Liver (tissue), 9 donors: ENCODE measurements around the gene SYNDIG1. TPM values are rescaled to one million over a fixed set of nuclear protein-coding genes. Genes with fewer than 3 reads are reported as not detected.

Experiments used
- DNase-seq: peaks from one replicate; pipeline ENCODE4 v3.0.0-alpha.2; 2017; ENCODE audit warnings: low spot score
- H3K27ac ChIP-seq, 2 donors: one replicate each; pipeline ENCODE4 v1.7.0; 2013; ENCODE audit warnings: inconsistent platforms in 2 of 2, low read length in 2 of 2, control low read depth in 1 of 2, low read depth in 1 of 2, mild to moderate bottlenecking in 1 of 2
- H3K27me3 ChIP-seq, 4 donors: one replicate each; pipeline versions ENCODE4 v1.6.1 to v1.7.0; 2013; ENCODE audit warnings: low read length in 3 of 4, inconsistent platforms in 1 of 4, mild to moderate bottlenecking in 1 of 4, moderate library complexity in 1 of 4; ENCODE audit not compliant: control insufficient read depth in 4 of 4, insufficient read depth in 4 of 4
- H3K36me3 ChIP-seq, 4 donors: one replicate each; pipeline versions ENCODE4 v1.6.1 to v1.7.0; 2013; ENCODE audit warnings: low read length in 3 of 4, mild to moderate bottlenecking in 3 of 4, low read depth in 1 of 4, moderate library complexity in 1 of 4; ENCODE audit not compliant: control insufficient read depth in 4 of 4, insufficient read depth in 3 of 4
- H3K4me1 ChIP-seq, 4 donors: one replicate each; pipeline versions ENCODE4 v1.6.1 to v1.7.0; 2013; ENCODE audit warnings: low read length in 3 of 4, mild to moderate bottlenecking in 3 of 4, moderate library complexity in 1 of 4; ENCODE audit not compliant: control insufficient read depth in 4 of 4, insufficient read depth in 4 of 4
- H3K4me3 ChIP-seq, 3 donors: one replicate each; pipeline versions ENCODE4 v1.6.1 to v1.7.0; 2013; ENCODE audit warnings: low read length in 3 of 3, control low read depth in 1 of 3, low read depth in 1 of 3, mild to moderate bottlenecking in 1 of 3
- H3K9ac ChIP-seq, 2 donors: one replicate each; pipeline ENCODE4 v1.7.0; 2013; ENCODE audit warnings: low read length in 2 of 2, mild to moderate bottlenecking in 2 of 2, moderate library complexity in 2 of 2, control low read depth in 1 of 2, low read depth in 1 of 2
- H3K9me3 ChIP-seq, 4 donors: one replicate each; pipeline versions ENCODE4 v1.6.1 to v1.7.0; 2013; ENCODE audit warnings: low read length in 3 of 4; ENCODE audit not compliant: control insufficient read depth in 4 of 4
- EGR1 ChIP-seq, 2 donors: IDR thresholded peaks; 2 replicates each; pipeline ENCODE4 v1.6.1; 2016 to 2018; ENCODE audit warnings: antibody characterized with exemption in 2 of 2, low read depth in 2 of 2
- FOXA1 ChIP-seq: IDR thresholded peaks from 2 replicates; pipeline ENCODE4 v1.6.1; 2016; ENCODE audit warnings: antibody characterized with exemption
- FOXA2 ChIP-seq: IDR thresholded peaks from 2 replicates; pipeline ENCODE4 v1.6.1; 2016; ENCODE audit warnings: antibody characterized with exemption
- GABPA ChIP-seq, 2 donors: IDR thresholded peaks in 1 of 2; conservative IDR thresholded peaks in 1 of 2; 2 replicates each; pipeline ENCODE4 v1.6.1; 2016; ENCODE audit warnings: antibody characterized with exemption in 2 of 2, mild to moderate bottlenecking in 1 of 2, moderate library complexity in 1 of 2
- HNF4A ChIP-seq, 2 donors: conservative IDR thresholded peaks; 2 replicates each; pipeline ENCODE4 v1.6.1; 2016; ENCODE audit warnings: antibody characterized with exemption in 2 of 2, mild to moderate bottlenecking in 2 of 2
- HNF4G ChIP-seq: IDR thresholded peaks from 2 replicates; pipeline ENCODE4 v1.6.1; 2016; ENCODE audit warnings: antibody characterized with exemption
- JUND ChIP-seq, 2 donors: IDR thresholded peaks; 2 replicates each; pipeline ENCODE4 v1.6.1; 2016; ENCODE audit warnings: antibody characterized with exemption in 2 of 2
- NR2F2 ChIP-seq: IDR thresholded peaks from 2 replicates; pipeline ENCODE4 v1.6.1; 2016; ENCODE audit warnings: antibody characterized with exemption
- RAD21 ChIP-seq, 2 donors: IDR thresholded peaks; 2 replicates each; pipeline ENCODE4 v1.6.1; 2016; ENCODE audit warnings: antibody characterized with exemption in 2 of 2, mild to moderate bottlenecking in 2 of 2
- RXRA ChIP-seq, 2 donors: IDR thresholded peaks; 2 replicates each; pipeline ENCODE4 v1.6.1; 2017 to 2018; ENCODE audit warnings: antibody characterized with exemption in 2 of 2, mild to moderate bottlenecking in 1 of 2
- SP1 ChIP-seq: IDR thresholded peaks from 2 replicates; pipeline ENCODE4 v1.6.1; 2018; ENCODE audit warnings: antibody characterized with exemption, mild to moderate bottlenecking
- TAF1 ChIP-seq: conservative IDR thresholded peaks from 2 replicates; pipeline ENCODE4 v1.6.1; 2016; ENCODE audit warnings: antibody characterized with exemption, mild to moderate bottlenecking
- YY1 ChIP-seq: IDR thresholded peaks from 2 replicates; pipeline ENCODE4 v1.6.1; 2016; ENCODE audit warnings: antibody characterized with exemption, mild to moderate bottlenecking
- WGBS: extraction: QIAGEN DNeasy Blood & Tissue Kit; methylation state at CpG from one replicate; pipeline ENCODE4 v1.1.7; 2013; 5-methylcytosine and 5-hydroxymethylcytosine counted together
- polyA plus RNA-seq, 2 donors: library from polyadenylated mRNA; stranded (reverse) in 1 of 2; unstranded in 1 of 2; fragments of 200-250 nt in 1 of 2; fragments of >200 nt in 1 of 2; fragmentation: Nextera tagmentation in 1 of 2; extraction: Ambion mirVana in 1 of 2; gene quantifications; one replicate each; pipeline versions ENCODE4 v1.2.1 to v1.2.3, GENCODE V29; 2013 to 2015
- total RNA-seq, 2 donors: library from RNA; depleted of rRNA; stranded (reverse); fragments of >200 nt; gene quantifications; one replicate each; pipeline ENCODE4 v1.2.3, GENCODE V29; 2014
- TF ChIP-seq, protein P1 (sequence below): IDR thresholded peaks from 2 replicates; pipeline ENCODE4 v1.6.1; 2016; ENCODE audit warnings: antibody characterized with exemption
- TF ChIP-seq, protein P2 (sequence below): IDR thresholded peaks from 2 replicates; pipeline ENCODE4 v1.6.1; 2016; ENCODE audit warnings: antibody characterized with exemption, mild to moderate bottlenecking
- TF ChIP-seq, protein P3 (sequence below): IDR thresholded peaks from 2 replicates; pipeline ENCODE4 v1.6.1; 2016; ENCODE audit warnings: antibody characterized with exemption
- TF ChIP-seq, protein P4 (sequence below): fragments of 150-350 bp; IDR thresholded peaks from 2 replicates; pipeline ENCODE4 v1.5.1; 2017; ENCODE audit warnings: improper control_type of control experiment, low read depth, low read length; ENCODE audit not compliant: missing input control
- TF ChIP-seq, protein P5 (sequence below): IDR thresholded peaks from 2 replicates; pipeline ENCODE4 v1.6.1; 2016; ENCODE audit warnings: antibody characterized with exemption
- donor health status: healthy.
- donor health status: healthy.
- donor health status: healthy.
- donor health status: healthy.
- donor health status: healthy.

The SYNDIG1 gene
- total and polyA plus RNA-seq, 4 donors = 0.05 to 0.08 TPM; not detected in 2

DNA sequence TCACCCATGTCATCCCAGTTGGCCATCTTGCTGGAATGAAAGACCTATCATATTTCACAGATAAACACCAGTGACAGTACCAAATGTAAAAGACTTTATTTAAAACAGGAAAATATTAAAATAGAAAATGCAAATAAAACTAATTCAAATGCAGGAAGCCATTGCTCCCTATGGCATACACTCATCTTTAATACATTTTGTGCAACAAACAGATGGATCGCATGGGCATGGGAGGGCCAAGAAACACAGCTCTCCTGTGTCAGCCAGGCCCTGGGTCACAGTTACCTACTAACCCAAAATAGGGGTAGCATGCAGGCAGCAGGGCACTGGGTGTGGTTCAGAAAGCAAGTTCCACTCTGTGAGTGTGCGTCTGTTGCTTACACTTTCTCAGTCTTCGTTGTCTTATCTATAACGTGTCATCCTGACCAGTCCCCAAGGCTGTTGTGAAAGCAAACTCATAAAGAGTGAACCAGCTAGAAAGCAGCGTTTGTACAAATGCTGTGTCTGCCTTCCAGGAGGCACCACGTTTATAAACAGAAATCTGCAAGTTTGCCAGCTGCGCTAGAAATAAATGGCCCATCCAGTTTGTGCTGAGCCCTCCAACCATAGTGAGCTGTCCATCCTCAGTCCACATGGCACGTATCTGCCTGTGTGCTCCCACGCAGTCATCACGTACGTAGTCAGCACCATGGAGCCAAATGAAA lies 180.5 kb downstream of the SYNDIG1 start:
- Histone ChIP-seq H3K4me1 (no peaks in the 10 kb centered on the region), H3K9me3 (peaks cover 0 to 1% (median 0%) of the 10 kb centered on the region in 4 donors), H3K9ac (no peak overlapping the region), H3K36me3 (no peaks in the 10 kb centered on the region), H3K4me3 (no peak overlapping the region), H3K27ac (no peak overlapping the region), H3K27me3 (peaks cover 0 to 8% (median 0%) of the 10 kb centered on the region in 4 donors)
- no peak for DNase-seq
- 72% methylated on average over 11 of the region's 11 CpGs for WGBS
- TF ChIP-seq FOXA2 (no peak), HNF4G (no peak), FOXA1 (no peak), YY1 (no peak), TAF1 (no peak), JUND (IDR thresholded peaks at IDR 0.05) (no peak), GABPA (IDR thresholded peaks at IDR 0.05 in 1 of 2, conservative IDR thresholded peaks at IDR 0.05 in 1 of 2) (no peak), EGR1 (IDR thresholded peaks at IDR 0.05; ENCODE audit: low read depth in 2 of 2) (no peak), RAD21 (IDR thresholded peaks at IDR 0.05) (no peak), RXRA (IDR thresholded peaks at IDR 0.05) (no peak), NR2F2 (no peak), HNF4A (conservative IDR thresholded peaks at IDR 0.05) (no peak), SP1 (no peak)
- TF ChIP-seq, protein P1, sequence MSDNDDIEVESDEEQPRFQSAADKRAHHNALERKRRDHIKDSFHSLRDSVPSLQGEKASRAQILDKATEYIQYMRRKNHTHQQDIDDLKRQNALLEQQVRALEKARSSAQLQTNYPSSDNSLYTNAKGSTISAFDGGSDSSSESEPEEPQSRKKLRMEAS = no peak
- TF ChIP-seq, protein P2, sequence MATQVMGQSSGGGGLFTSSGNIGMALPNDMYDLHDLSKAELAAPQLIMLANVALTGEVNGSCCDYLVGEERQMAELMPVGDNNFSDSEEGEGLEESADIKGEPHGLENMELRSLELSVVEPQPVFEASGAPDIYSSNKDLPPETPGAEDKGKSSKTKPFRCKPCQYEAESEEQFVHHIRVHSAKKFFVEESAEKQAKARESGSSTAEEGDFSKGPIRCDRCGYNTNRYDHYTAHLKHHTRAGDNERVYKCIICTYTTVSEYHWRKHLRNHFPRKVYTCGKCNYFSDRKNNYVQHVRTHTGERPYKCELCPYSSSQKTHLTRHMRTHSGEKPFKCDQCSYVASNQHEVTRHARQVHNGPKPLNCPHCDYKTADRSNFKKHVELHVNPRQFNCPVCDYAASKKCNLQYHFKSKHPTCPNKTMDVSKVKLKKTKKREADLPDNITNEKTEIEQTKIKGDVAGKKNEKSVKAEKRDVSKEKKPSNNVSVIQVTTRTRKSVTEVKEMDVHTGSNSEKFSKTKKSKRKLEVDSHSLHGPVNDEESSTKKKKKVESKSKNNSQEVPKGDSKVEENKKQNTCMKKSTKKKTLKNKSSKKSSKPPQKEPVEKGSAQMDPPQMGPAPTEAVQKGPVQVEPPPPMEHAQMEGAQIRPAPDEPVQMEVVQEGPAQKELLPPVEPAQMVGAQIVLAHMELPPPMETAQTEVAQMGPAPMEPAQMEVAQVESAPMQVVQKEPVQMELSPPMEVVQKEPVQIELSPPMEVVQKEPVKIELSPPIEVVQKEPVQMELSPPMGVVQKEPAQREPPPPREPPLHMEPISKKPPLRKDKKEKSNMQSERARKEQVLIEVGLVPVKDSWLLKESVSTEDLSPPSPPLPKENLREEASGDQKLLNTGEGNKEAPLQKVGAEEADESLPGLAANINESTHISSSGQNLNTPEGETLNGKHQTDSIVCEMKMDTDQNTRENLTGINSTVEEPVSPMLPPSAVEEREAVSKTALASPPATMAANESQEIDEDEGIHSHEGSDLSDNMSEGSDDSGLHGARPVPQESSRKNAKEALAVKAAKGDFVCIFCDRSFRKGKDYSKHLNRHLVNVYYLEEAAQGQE = no peak
- TF ChIP-seq, protein P3, sequence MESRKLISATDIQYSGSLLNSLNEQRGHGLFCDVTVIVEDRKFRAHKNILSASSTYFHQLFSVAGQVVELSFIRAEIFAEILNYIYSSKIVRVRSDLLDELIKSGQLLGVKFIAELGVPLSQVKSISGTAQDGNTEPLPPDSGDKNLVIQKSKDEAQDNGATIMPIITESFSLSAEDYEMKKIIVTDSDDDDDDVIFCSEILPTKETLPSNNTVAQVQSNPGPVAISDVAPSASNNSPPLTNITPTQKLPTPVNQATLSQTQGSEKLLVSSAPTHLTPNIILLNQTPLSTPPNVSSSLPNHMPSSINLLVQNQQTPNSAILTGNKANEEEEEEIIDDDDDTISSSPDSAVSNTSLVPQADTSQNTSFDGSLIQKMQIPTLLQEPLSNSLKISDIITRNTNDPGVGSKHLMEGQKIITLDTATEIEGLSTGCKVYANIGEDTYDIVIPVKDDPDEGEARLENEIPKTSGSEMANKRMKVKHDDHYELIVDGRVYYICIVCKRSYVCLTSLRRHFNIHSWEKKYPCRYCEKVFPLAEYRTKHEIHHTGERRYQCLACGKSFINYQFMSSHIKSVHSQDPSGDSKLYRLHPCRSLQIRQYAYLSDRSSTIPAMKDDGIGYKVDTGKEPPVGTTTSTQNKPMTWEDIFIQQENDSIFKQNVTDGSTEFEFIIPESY = no peak
- TF ChIP-seq, protein P4, sequence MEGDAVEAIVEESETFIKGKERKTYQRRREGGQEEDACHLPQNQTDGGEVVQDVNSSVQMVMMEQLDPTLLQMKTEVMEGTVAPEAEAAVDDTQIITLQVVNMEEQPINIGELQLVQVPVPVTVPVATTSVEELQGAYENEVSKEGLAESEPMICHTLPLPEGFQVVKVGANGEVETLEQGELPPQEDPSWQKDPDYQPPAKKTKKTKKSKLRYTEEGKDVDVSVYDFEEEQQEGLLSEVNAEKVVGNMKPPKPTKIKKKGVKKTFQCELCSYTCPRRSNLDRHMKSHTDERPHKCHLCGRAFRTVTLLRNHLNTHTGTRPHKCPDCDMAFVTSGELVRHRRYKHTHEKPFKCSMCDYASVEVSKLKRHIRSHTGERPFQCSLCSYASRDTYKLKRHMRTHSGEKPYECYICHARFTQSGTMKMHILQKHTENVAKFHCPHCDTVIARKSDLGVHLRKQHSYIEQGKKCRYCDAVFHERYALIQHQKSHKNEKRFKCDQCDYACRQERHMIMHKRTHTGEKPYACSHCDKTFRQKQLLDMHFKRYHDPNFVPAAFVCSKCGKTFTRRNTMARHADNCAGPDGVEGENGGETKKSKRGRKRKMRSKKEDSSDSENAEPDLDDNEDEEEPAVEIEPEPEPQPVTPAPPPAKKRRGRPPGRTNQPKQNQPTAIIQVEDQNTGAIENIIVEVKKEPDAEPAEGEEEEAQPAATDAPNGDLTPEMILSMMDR = no peak
- TF ChIP-seq, protein P5, sequence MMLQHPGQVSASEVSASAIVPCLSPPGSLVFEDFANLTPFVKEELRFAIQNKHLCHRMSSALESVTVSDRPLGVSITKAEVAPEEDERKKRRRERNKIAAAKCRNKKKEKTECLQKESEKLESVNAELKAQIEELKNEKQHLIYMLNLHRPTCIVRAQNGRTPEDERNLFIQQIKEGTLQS = no peak
